IPS-NIHi7 (cell line): ENCODE data around the gene IL17REL.
"Not testable (repeated sequence)": the region's sequence is repeated elsewhere in the genome, so short reads cannot be mapped to it uniquely, and the experiment has no call there.

Source experiments
- DNase-seq: peaks from one replicate; pipeline ENCODE4 v3.0.0; 2012; ENCODE audit warnings: mixed read lengths; ENCODE audit errors: extremely low spot score

IL17REL gene

GRCh38 chr22:49956418-49956770 lies 56.2 kb downstream of the IL17REL start:
- no peak for DNase-seq

- no peak for DNase-seq
Observed at GRCh38 chr22:49955581-49956417, 56.8 kb downstream of the IL17REL start.

GRCh38 chr22:49954991-49955580 lies 57.5 kb downstream of the IL17REL start:
- DNase-seq, result no peak

GRCh38 chr22:49954354-49954753 lies 58.2 kb downstream of the IL17REL start:
- DNase-seq, result no peak

GRCh38 chr22:49953680-49954344 lies 58.8 kb downstream of the IL17REL start:
- DNase-seq, result no peak

GRCh38 chr22:49953027-49953679 lies 59.4 kb downstream of the IL17REL start:
- DNase-seq, result no peak

GRCh38 chr22:49951986-49952896 lies 60.3 kb downstream of the IL17REL start:
- DNase-seq, result no peak

- DNase-seq, result no peak
Observed at GRCh38 chr22:49951678-49951985, 60.9 kb downstream of the IL17REL start.

GRCh38 chr22:49951000-49951677 lies 61.4 kb downstream of the IL17REL start:
- DNase-seq, result no peak

GRCh38 chr22:49950396-49950994 lies 62.1 kb downstream of the IL17REL start:
- DNase-seq, result no peak

- DNase-seq, result no peak
Observed at GRCh38 chr22:49949914-49950292, 62.7 kb downstream of the IL17REL start.

GRCh38 chr22:49948958-49949913 lies 63.3 kb downstream of the IL17REL start:
- no peak for DNase-seq

- no peak for DNase-seq
Observed at GRCh38 chr22:49948116-49948957, 64.2 kb downstream of the IL17REL start.

- no peak for DNase-seq
Observed at GRCh38 chr22:49947296-49947622, 65.3 kb downstream of the IL17REL start.

GRCh38 chr22:49946612-49947295 lies 65.8 kb downstream of the IL17REL start:
- no peak for DNase-seq

GRCh38 chr22:49945042-49945794 lies 67.3 kb downstream of the IL17REL start:
- not testable (repeated sequence) for DNase-seq
